Stimulated activated naive B cell treated with anti-CD40 and anti-IgM and Interleukin-4, amounts not matched to agents 10 μg/mL and 1 μg/mL and 100 μg/mL, for 72 hours (primary cell): ENCODE measurements around the gene LPIN2.
"Not testable (repeated sequence)": the region's sequence is repeated elsewhere in the genome, so short reads cannot be mapped to it uniquely, and the experiment has no call there.

ENCODE experiments used
- ATAC-seq, 2 donors: fragments of 150-1000 bp; cut with Tn5 transposase; replicated peaks; 2 replicates each; pipeline ENCODE4 v1.10.0; 2021; ENCODE audit warnings: moderate library complexity in 1 of 2
- DNase-seq: peaks from one replicate; pipeline ENCODE4 v3.0.0; 2021
- H3K27ac Mint-ChIP-seq: one replicate; pipeline ENCODE4 v1.8.0; 2022; ENCODE audit warnings: mild to moderate bottlenecking, mixed read lengths
- H3K27me3 Mint-ChIP-seq, 2 donors: one replicate each; pipeline ENCODE4 v1.8.0; 2022; ENCODE audit warnings: mixed read lengths in 2 of 2
- H3K36me3 Mint-ChIP-seq, 2 donors: one replicate each; pipeline ENCODE4 v1.8.0; 2022; ENCODE audit warnings: mixed read lengths in 2 of 2, mild to moderate bottlenecking in 1 of 2
- H3K4me1 Mint-ChIP-seq, 2 donors: one replicate each; pipeline ENCODE4 v1.8.0; 2022; ENCODE audit warnings: mixed read lengths in 2 of 2, mild to moderate bottlenecking in 1 of 2
- H3K4me3 Mint-ChIP-seq, 2 donors: one replicate each; pipeline ENCODE4 v1.8.0; 2022; ENCODE audit warnings: mild to moderate bottlenecking in 2 of 2, mixed read lengths in 2 of 2, moderate library complexity in 1 of 2
- H3K9me3 Mint-ChIP-seq, 2 donors: one replicate each; pipeline ENCODE4 v1.8.0; 2022; ENCODE audit warnings: mixed read lengths in 2 of 2, mild to moderate bottlenecking in 1 of 2

LPIN2 gene

DNA sequence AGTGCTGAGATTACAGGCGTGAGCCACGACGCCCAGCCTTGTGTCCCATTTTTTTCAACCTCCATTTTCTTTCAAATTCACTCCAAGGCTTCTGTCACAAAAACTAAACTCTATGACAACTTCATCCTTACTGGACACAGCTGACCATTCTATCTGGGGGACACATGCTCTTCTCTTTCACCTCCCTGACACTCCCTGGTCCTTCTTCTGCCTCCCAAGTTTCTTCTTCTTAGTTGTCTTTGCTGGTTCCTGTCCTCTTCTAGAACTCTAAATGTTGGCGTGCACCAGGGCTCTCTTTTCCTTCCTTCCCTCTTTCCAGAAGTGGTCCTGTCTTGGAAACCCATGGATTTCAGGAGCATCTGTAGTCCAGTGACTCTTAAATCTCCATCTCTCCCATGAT lies 40.1 kb upstream of the LPIN2 start:
- Mint-ChIP-seq H3K4me3 (no peak overlapping the region), H3K9me3 (peaks cover 0 to 4% of the 10 kb centered on the region in 2 donors), H3K27me3 (peaks cover 4 to 11% of the 10 kb centered on the region in 2 donors), H3K36me3 (peaks cover 2 to 5% of the 10 kb centered on the region in 2 donors), H3K4me1 (peaks cover 6 to 7% of the 10 kb centered on the region in 2 donors), H3K27ac (no peak overlapping the region)
- ATAC-seq = no peak
- no peak for DNase-seq

DNA sequence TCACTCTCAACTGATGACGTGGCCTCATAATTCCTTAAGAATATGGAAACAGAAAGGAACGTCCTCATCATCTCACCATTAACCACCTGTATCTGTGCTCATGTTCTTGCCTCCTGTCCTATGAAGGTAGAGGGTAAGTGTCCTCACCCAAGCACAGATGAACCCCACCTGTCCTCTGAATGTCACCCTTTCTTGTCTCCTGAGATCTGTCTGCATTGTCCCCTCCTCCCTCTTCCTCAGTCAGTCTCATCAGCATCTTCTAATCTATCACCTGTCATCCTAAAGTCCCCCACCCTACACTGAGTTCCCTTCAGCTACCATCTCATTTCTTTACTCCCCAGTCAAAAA lies 39.4 kb upstream of the LPIN2 start:
- Mint-ChIP-seq H3K27ac (no peak overlapping the region), H3K9me3 (peaks cover 0 to 4% of the 10 kb centered on the region in 2 donors), H3K4me1 (peaks cover 6 to 7% of the 10 kb centered on the region in 2 donors), H3K4me3 (no peak overlapping the region), H3K27me3 (peaks cover 4 to 11% of the 10 kb centered on the region in 2 donors), H3K36me3 (peaks cover 2 to 5% of the 10 kb centered on the region in 2 donors)
- DNase-seq (no peak), ATAC-seq (no peak)

GRCh38 chr18:3051718-3052410 lies 38.9 kb upstream of the LPIN2 start:
- Mint-ChIP-seq H3K36me3 (peaks cover 2 to 5% of the 10 kb centered on the region in 2 donors), H3K4me3 (no peak overlapping the region), H3K4me1 (peaks cover 6 to 7% of the 10 kb centered on the region in 2 donors), H3K27ac (no peak overlapping the region), H3K27me3 (peaks cover 4 to 11% of the 10 kb centered on the region in 2 donors), H3K9me3 (peaks cover 0 to 4% of the 10 kb centered on the region in 2 donors)
- ATAC-seq = no peak
- DNase-seq = no peak

DNA sequence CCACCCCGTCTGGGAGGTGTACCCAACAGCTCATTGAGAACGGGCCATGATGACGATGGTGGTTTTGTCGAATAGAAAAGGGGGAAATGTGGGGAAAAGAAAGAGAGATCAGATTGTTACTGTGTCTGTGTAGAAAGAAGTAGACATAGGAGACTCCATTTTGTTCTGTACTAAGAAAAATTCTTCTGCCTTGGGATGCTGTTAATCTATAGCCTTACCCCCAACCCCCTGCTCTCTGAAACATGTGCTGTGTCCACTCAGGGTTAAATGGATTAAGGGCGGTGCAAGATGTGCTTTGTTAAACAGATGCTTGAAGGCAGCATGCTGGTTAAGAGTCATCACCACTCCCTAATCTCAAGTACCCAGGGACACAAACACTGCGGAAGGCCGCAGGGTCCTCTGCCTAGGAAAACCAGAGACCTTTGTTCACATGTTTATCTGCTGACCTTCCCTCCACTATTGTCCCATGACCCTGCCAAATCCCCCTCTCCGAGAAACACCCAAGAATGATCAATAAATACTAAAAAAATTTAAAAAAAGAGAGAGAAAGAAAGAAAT lies 37.0 kb upstream of the LPIN2 start:
- ATAC-seq, H3K4me3 Mint-ChIP-seq, H3K36me3 Mint-ChIP-seq, DNase-seq, H3K27ac Mint-ChIP-seq, H3K9me3 Mint-ChIP-seq: not testable (repeated sequence)
- peaks cover 6 to 13% of the 10 kb centered on the region in 2 donors for H3K4me1 Mint-ChIP-seq
- H3K27me3 Mint-ChIP-seq = peaks cover 4 to 11% of the 10 kb centered on the region in 2 donors

DNA sequence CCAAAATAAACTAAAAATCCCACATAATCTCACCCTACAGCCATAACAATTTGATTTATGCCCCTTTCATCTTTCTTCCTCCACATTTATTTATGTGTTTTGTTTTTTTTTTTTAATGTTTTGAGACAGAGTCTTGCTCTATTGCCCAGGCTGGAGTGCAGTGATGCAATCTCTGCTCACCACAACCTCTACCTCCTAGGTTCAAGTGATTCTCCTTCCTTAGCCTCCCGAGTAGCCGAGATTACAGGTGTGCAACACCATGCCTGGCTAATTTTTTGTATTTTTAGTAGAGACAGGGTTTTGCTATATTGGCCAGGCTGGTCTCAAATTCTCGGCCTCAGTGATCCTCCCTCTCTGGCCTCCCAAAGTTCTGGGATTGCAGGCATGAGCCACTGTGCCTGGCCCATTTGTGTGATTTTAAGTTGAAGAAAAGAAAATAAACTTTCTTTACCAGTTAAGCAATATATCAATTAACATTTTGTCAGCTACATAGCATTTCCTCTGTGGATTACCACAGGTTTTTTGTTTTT lies 35.9 kb upstream of the LPIN2 start:
- Mint-ChIP-seq H3K27me3 (peaks cover 0 to 6% of the 10 kb centered on the region in 2 donors), H3K4me3 (no peak overlapping the region), H3K36me3 (peaks cover 0 to 3% of the 10 kb centered on the region in 2 donors), H3K9me3 (peaks cover 0 to 4% of the 10 kb centered on the region in 2 donors), H3K4me1 (peaks cover 6 to 16% of the 10 kb centered on the region in 2 donors), H3K27ac (no peak overlapping the region)
- ATAC-seq = no peak
- no peak for DNase-seq

- Mint-ChIP-seq H3K4me1 (peaks cover 6 to 16% of the 10 kb centered on the region in 2 donors), H3K4me3 (no peak overlapping the region), H3K27me3 (peaks cover 0 to under 1% of the 10 kb centered on the region in 2 donors), H3K36me3 (peaks cover 0 to 2% of the 10 kb centered on the region in 2 donors), H3K27ac (no peak overlapping the region), H3K9me3 (peaks cover 0 to 2% of the 10 kb centered on the region in 2 donors)
- DNase-seq (no peak), ATAC-seq (no peak)
These were observed 35.2 kb upstream of the LPIN2 start for GRCh38 chr18:3048121-3048520.

- no peak overlapping the region for H3K27ac Mint-ChIP-seq
- no peaks in the 10 kb centered on the region for H3K36me3 Mint-ChIP-seq
- ATAC-seq (no peak), DNase-seq (no peak)
- H3K4me1 Mint-ChIP-seq = peaks cover 0 to 10% of the 10 kb centered on the region in 2 donors
- H3K4me3 Mint-ChIP-seq = no peak overlapping the region
- H3K9me3 Mint-ChIP-seq = no peaks in the 10 kb centered on the region
- H3K27me3 Mint-ChIP-seq = no peaks in the 10 kb centered on the region
These were observed 33.4 kb upstream of the LPIN2 start for GRCh38 chr18:3046216-3046808.

GRCh38 chr18:3044931-3045698 lies 32.2 kb upstream of the LPIN2 start:
- no peaks in the 10 kb centered on the region for H3K36me3 Mint-ChIP-seq
- H3K9me3 Mint-ChIP-seq = no peaks in the 10 kb centered on the region
- ATAC-seq (no peak), DNase-seq (no peak)
- no peak overlapping the region for H3K4me3 Mint-ChIP-seq
- peaks cover 0 to 10% of the 10 kb centered on the region in 2 donors for H3K4me1 Mint-ChIP-seq
- no peak overlapping the region for H3K27ac Mint-ChIP-seq
- H3K27me3 Mint-ChIP-seq = no peaks in the 10 kb centered on the region

DNA sequence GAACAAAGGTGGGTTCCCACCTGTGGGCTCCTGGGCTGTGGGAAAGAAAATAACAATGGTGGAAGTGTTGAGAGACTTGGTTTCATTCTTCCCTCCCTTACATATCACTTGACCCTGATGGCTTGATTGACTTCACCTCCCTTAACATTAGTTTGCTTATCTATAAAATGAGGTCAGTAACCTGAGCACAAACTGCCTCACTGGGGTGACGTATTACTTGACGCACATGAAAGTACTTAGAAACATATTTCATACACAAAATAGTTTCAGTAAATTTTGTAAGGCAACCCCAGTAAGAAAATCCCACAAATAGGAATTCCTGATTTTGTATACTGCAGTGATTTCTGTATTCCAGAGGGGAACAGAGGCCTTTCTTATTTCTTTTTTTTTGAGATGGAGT lies 29.4 kb upstream of the LPIN2 start:
- no peaks in the 10 kb centered on the region for H3K9me3 Mint-ChIP-seq
- H3K36me3 Mint-ChIP-seq = no peaks in the 10 kb centered on the region
- no peak overlapping the region for H3K4me3 Mint-ChIP-seq
- H3K4me1 Mint-ChIP-seq = peaks cover 3 to 13% of the 10 kb centered on the region in 2 donors
- H3K27ac Mint-ChIP-seq = no peak overlapping the region
- no peaks in the 10 kb centered on the region for H3K27me3 Mint-ChIP-seq
- DNase-seq = no peak
- no peak for ATAC-seq

DNA sequence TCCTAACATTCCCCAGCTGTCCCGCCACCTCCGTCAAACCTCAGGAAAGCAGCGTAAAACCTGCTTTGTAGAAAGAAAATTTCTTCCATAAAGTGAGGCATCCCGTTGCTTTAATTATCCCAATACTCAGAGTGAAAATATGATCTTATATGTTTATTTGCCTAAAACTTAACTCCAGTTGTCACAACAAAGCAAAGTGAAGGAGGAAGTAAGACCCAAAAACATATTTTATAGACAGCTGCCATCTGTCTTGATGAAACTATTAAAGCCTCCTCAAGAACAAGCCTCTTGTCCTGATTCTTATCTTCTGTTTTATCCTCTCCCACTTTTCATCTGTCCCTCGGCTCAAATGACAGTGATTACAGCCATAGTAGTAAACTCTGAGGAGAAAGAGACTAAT lies 28.9 kb upstream of the LPIN2 start:
- DNase-seq = no peak
- H3K4me3 Mint-ChIP-seq = no peak overlapping the region
- H3K36me3 Mint-ChIP-seq = no peaks in the 10 kb centered on the region
- no peaks in the 10 kb centered on the region for H3K27me3 Mint-ChIP-seq
- peaks cover 3 to 15% of the 10 kb centered on the region in 2 donors for H3K4me1 Mint-ChIP-seq
- no peak overlapping the region for H3K27ac Mint-ChIP-seq
- H3K9me3 Mint-ChIP-seq = no peaks in the 10 kb centered on the region
- no peak for ATAC-seq

- ATAC-seq = no peak
- no peak overlapping the region for H3K4me3 Mint-ChIP-seq
- peaks cover 3 to 15% of the 10 kb centered on the region in 2 donors for H3K4me1 Mint-ChIP-seq
- H3K27ac Mint-ChIP-seq = no peak overlapping the region
- H3K27me3 Mint-ChIP-seq = no peaks in the 10 kb centered on the region
- H3K9me3 Mint-ChIP-seq = no peaks in the 10 kb centered on the region
- no peak for DNase-seq
- no peaks in the 10 kb centered on the region for H3K36me3 Mint-ChIP-seq
These were observed 27.9 kb upstream of the LPIN2 start for GRCh38 chr18:3040881-3041280.

DNA sequence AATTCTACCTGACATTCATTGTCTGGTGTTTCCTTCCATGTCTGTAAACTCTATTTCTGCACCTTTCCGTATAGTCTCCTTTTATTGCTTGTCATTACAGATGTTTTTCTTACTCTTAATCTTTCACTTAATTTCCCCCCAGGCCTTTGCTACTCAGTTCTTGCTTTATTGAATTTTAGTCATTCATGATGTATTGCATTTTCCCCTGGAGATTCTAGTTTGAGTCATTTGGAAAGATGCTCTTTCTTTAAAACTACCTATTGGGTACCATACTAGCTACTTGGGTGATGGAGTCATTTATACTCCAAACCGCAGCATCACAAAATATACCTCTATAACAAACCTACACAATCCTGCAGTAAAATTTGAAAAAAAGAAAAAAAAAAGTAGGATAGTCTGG lies 27.2 kb upstream of the LPIN2 start:
- no peak overlapping the region for H3K27ac Mint-ChIP-seq
- peak in 1 of 2 donors; percentile 22 for ATAC-seq
- H3K27me3 Mint-ChIP-seq = no peaks in the 10 kb centered on the region
- no peak overlapping the region for H3K4me3 Mint-ChIP-seq
- peaks cover 3 to 10% of the 10 kb centered on the region in 2 donors for H3K4me1 Mint-ChIP-seq
- no peaks in the 10 kb centered on the region for H3K9me3 Mint-ChIP-seq
- no peaks in the 10 kb centered on the region for H3K36me3 Mint-ChIP-seq
- DNase-seq = no peak

- Mint-ChIP-seq H3K36me3 (no peaks in the 10 kb centered on the region), H3K9me3 (no peaks in the 10 kb centered on the region), H3K27ac (no peak overlapping the region), H3K27me3 (no peaks in the 10 kb centered on the region), H3K4me1 (peaks cover 3 to 6% of the 10 kb centered on the region in 2 donors), H3K4me3 (no peak overlapping the region)
- no peak for DNase-seq
- ATAC-seq = peak; percentile 90 to 98
These were observed 24.5 kb upstream of the LPIN2 start for GRCh38 chr18:3037423-3037915.

GRCh38 chr18:3036108-3036507 lies 23.2 kb upstream of the LPIN2 start:
- H3K9me3 Mint-ChIP-seq = no peaks in the 10 kb centered on the region
- H3K4me3 Mint-ChIP-seq = no peak overlapping the region
- no peaks in the 10 kb centered on the region for H3K36me3 Mint-ChIP-seq
- ATAC-seq (no peak), DNase-seq (no peak)
- no peaks in the 10 kb centered on the region for H3K27me3 Mint-ChIP-seq
- peaks cover 3 to 6% of the 10 kb centered on the region in 2 donors for H3K4me1 Mint-ChIP-seq
- H3K27ac Mint-ChIP-seq = no peak overlapping the region
